GM19099 (cell line): ENCODE data around the gene FHIT.

Experiments used
- POLR2A ChIP-seq: IDR thresholded peaks from 3 replicates; pipeline ENCODE4 v1.6.1; 2011; ENCODE audit warnings: low read depth; ENCODE audit not compliant: insufficient read length; ENCODE audit errors: extremely low read depth

The FHIT gene

DNA sequence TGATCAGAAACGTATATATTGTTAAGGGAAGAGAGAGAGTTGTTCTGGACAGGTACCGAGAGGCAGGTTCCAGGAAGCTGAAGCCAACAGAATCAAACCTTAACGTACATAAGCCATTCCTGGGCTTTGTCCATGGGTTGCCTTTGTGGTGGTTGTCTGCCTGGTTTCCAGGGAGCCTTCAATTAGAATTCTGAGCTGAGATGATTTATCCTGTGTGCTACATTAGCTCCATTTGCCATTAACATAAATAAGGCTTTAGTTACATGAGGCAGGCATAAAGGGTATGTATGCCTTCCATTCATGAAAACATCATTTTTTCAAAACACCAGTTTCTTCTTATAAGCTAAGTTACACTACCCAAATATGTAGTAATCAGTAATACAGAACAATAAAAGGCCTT, 1472.0 kb downstream of the FHIT start:
- TF ChIP-seq POLR2A: no peak

DNA sequence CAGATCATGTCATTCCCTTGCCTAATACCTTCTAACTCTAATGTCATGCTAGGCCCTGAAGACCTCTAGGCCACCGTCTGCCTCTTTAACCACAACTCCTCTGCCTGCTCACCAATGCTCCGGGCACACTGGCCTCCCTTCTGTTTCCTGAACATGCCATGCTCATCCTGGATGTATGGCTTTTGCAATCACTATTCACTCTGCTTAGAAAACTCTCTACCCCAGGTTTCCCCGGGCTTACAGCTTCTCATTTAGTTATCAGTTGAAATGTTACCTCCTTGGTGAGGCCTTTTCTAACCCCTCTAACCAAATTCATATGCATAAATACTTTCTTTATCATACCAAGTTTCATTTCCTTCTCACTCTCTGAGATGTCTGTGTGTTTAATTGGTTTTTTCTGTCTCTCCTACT, 1473.6 kb downstream of the FHIT start:
- TF ChIP-seq POLR2A: no peak

DNA sequence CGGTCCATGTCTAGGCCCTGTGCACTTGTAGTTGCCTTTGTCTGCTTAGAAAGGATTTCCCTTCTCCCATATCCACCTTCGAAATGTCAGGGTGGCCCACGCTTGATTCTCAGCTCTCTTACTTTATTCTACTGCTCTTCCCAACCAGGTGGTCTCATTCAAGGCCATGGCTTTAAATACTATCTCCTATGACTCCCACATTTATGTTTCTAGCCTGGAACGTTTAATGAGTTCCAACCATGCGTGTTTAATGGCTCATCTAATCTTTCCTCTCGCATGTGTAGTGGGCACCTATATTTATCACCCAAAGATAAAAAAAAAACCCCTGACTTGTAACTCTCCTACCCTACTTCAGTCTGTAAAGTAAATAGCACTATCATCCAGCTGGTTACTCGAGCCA, 1474.2 kb downstream of the FHIT start:
- TF ChIP-seq POLR2A: no peak

DNA sequence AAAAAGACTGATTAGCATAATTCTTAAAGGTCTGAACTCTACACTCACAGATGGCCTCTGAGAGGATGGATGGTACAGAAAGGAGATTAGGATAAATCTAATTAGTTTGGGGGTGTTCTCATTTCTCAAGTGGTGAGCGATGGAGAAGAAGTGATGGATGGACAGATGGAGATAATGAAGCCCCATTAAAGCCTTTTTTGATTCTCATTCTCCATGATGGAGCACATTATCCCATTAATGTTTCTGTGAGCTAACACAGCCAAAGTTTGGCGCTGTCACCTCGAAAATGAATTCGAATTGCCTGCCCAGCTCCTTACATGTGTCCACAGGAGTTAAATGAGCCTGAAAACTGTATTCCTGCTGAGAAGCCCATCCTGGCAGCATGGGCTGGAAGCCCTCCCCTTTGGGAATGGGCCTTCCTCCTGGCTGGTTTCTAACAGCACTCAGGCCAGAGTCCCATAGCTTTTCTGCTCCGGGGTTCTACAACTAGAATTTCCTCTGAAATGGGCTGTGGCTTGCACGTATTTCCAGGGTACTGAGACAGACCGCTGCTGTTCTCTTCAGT, 1475.4 kb downstream of the FHIT start:
- TF ChIP-seq POLR2A: no peak

DNA sequence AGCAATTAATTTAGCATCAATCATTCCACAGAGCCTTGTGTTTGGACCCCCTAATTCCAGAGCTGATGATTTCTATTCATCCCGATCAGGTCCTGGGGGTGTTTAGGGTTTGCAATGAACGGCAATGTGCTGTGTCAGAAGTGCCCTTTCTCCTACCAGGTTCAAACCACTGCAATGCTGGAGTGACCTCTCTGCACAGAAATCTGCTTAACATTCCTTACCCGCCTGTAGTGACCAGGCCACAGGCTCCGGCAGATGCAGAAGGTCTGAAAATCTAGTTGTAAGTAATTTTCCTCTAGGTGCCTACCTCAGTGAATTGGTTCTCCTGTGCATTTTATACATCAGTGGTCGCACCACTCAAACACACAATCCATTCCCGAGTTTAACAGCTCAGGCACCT, 1476.1 kb downstream of the FHIT start:
- no peak for TF ChIP-seq POLR2A

DNA sequence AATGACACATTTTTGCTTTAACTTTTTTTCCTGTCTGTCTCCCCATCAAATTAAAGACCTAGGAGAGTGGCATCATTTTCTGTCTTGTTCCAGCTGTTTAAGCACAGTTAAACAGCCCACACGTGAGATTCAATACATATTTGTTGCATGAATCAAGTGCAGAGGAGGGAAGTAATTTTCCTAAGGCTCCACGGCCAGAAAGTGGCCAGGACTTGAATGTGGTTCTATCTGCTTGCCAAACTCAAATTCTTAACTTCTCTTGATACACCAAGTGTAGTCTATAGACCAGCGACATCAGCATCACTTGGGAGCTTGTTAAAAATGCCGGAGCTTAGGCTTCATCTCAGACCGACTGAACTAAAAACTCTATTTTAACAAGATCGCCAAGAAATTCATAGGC, 1476.6 kb downstream of the FHIT start:
- no peak for TF ChIP-seq POLR2A

DNA sequence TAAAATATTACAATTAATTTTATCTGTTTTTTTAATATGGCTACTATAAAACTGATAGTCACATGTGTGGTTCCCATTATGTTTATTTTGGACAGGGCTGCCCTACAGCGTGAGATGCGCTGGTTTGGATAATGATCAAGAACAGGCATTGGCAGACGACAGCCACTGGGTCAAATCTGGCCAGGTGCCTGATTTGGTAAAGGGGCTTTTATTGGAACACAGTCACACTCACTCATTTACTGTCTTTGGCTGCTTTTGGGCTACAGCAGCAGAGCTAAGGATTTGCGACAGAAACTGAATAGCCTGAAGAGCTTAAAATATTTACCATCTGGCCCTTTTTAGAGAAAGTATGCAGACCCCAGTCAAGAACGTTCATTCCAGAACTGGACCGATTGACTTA, 1477.3 kb downstream of the FHIT start:
- no peak for TF ChIP-seq POLR2A

DNA sequence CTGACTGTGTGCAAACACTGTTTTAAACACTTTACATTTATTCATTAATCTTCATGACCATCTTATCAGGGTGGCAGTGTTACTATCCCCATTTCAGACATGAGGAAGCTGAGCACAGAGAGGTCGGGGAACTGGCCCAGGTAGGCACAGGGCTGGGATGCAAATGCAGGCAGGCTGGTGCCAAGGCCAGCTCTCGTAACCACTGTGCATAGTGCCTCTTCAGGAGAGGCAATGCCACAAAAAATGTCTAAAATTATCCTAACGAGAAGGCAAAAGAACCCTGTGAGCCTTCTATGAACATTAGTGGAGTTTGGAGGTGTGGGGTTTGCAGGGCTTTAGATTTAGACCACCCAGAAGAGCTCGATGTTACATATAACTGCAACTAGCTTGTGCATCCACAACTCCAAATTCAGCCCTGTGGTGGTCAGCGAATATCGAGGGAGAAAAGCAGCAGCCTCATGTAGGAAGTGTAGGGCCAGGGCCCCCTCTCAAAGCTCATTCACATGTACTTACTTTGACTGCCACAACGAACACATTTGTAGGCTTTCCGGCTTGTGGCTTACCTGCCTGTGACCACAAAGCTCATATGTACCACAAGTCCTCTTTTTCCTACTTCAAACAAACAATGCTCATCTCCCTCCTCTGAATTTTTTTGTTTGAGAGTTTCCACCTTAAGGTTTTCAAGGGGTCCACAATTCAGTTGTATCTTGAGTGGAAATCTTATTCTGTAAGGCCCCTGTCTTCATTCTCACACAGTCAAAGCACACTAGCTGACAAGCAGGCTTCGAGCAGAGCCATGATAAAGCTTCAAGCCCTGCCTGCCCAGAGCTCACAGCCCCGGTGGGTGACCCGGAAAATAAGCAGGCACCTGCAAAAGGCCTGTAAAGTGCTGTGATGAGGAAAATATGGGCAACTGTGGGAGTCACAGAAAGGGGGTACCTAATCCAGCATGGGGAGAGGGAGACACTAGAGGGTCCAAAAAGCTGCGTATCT, 1478.5 kb downstream of the FHIT start:
- no peak for TF ChIP-seq POLR2A

DNA sequence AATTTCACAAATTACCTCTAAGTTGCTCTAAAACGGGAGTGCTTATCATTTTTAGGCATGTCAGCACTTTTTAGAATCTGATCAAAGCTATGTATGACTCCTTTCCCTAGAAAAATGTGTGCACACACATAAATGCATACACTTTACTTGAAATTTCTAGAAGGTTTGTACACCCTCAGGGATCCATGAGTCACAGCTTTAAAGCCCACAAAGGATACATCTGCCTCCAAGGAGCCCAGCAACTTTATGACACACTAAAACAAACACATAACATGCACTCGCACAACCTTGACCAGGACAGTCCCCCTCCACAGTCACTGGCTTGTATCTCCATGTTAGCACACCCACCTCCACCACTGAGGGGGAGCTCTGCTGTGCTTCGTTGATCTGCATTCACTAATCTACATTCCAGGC, 1479.5 kb downstream of the FHIT start:
- no peak for TF ChIP-seq POLR2A

DNA sequence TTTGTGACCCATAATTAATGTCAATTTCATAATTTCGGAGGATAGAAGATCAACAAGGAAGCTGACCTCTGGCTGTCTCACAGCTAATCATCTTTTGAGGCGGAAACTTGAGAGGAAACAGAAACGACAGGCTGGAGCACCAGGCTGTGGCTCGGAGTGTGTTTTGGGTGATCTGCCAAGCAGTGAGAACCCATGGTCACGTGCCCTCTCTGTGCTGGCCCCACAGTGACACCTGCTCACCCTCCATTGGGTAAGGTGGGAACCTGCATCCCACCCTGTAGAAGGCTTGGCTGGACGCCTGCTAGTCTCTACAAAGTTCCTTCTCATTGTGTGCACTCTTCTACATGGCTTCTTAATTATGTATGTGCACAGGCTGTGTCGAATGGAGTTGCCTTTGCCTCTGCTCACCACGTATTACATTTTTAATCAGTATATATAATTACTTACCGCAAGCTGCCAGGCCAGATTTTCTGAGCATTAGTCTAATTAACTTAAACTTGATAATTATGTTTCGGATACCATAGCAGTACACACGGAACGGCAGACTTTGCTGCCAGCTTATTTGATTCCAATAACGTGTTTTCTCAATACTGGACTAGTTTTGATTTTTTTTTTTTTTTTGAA, 1482.0 kb downstream of the FHIT start:
- TF ChIP-seq POLR2A: no peak

DNA sequence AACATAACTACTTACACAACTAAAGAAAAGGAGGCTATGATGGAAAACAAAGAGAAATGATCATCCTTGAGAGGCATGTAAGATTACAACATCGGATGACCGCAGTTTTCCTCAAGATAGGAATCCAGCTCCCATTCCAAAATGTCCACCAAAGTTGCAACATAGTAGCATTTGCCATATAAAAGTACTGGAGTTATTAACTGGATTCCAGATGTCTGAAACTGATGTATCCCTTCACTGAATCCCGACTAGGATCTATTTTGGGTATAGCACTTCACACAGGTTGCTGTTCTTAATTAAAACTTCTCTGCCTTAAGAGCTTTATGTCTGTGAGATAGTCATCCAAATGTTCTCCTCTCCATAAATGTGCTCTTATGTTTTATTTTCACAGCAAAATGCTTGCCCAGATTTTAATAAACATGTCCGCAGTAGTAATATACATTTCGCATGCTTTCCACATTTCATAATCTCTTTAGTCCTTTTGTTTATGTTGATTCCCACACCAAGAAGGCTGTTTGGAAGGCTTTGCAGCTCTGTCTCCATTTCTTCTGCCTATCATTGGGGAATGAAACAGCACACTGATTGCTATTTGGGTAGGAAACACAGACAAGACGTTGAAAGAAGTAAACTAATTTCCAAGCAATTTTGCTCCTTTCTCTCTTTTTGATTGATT, 1484.9 kb downstream of the FHIT start:
- no peak for TF ChIP-seq POLR2A

DNA sequence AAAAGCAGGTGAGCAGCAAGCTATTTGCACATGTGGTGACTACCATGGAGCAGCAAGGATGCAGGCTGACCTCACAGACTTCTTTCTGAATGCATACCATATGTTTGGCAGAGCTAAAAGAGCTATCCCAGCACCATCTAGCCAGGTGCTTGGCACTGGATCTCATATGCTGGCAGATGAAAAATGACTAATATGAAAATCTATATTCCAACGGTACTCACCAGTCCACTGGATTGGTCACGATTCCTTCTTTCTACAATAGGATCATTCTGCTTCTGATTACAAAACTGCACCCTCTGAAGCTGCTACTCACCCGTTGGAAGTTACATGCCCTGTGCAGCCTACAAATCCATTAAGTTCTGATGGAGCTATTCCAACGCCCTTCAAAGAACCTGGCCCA, 1487.1 kb downstream of the FHIT start:
- no peak for TF ChIP-seq POLR2A

DNA sequence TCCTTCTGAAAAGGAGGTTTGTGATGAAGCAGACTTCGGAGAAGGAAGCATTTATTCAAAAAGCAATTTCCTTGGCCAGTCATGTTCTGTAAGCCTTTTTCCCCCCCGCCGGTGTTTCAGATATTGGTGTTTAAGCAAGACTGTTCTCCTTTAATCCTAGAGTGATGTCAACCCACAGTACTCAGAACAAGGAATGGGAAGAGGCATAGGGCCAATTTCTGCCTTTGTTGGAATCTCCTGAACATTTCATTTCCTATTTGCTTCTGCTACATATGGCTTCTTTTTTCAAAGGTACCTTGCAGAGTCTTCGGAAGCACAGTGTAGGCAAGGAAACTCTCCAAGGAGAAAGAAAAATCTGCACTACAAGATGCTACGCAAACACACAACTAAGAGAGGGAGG, 1488.3 kb downstream of the FHIT start:
- no peak for TF ChIP-seq POLR2A

DNA sequence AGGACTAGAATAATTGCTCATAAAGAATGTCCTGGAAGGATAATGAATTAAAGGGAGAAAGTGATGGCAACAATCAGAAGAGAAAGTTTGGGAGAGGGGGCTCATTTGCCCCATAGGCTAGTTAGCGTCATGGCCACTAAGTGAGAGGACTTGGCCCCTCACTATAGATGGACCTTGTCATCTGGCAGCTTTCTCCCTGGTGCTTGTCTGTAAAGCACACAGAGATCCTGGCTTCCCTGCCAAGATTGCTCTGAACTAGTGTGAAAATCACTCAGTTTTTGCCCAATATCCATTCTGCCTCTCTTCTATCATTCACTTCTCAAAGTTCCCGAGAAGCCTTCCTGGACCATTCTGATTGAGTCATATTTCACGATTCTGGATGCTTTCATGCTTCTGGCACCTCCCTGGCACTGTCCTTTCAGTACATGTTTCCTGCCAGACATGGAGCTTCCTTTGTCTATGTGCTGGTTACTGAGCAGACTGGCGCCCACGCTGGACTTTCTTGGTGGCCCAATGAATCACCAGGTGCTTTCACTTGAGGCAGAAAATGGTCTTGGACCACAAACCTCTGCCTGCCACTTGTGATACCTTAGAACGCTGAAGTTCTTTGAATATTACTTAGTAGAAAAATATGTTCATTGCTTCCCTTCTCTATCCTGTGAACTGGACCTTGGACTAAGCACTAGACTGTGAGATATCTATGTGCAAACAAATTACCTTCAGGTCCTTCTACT, 1491.8 kb downstream of the FHIT start:
- TF ChIP-seq POLR2A: no peak

DNA sequence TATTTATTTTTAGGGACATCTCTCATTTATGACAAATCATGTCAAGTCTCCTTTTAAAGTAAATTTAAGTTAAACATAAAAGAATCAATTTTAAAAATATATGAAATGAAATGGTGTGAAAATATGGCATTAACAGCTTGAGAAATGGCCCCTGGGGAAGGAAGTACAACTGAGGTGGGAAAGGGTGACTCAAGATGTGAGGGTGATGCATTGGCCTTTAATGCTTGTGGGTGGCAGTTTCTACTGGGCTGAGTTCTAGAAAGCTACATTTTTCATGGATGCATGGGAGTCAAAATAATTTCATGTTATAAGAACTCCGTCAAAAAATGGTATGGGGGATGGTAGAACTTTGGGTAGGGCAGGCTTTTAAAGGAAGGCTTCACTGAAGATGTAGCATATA, 1492.6 kb downstream of the FHIT start:
- TF ChIP-seq POLR2A: no peak

DNA sequence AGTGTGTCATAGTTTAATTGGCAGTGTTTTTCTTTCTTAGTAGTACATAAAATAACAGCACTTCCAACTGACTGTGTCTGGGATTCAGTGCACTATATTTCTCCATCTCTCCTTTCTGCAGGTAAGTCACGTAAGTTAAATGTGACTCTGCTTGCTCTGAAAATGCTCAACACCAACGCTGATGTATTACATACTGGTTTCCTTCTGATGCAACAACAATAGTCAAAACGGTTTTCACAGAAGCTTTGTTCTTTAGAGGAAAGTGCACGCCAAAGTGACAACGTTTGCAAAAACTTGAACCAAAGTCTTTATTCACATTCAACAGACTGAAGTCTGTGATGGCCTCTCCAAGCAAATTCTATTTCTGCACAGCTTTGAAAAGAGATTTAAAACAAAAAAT, 1494.3 kb downstream of the FHIT start:
- no peak for TF ChIP-seq POLR2A
